ENCODE measurements around the gene TYMS. TPM values are rescaled to one million over a fixed set of nuclear protein-coding genes. Genes with fewer than 3 reads are reported as not detected.

The TYMS gene
- total RNA-seq, 2 experiments from 2014 or later = 90.7 to 196 TPM

GRCh38 chr18:668260-668659 is 10.8 kb downstream of the TYMS start:
- no TSS peak for BruUV-seq (replicated peaks)
- Histone ChIP-seq H2AFZ (ENCODE audit: low read length) (no peak overlapping the region), H3K79me2 (ENCODE audit: insufficient read depth, low read depth, low read length) (peaks cover 20% of the 10 kb centered on the region), H3K4me1 (ENCODE audit: insufficient read depth, low read length, poor library complexity, severe bottlenecking) (no peaks in the 10 kb centered on the region), H4K20me1 (ENCODE audit: insufficient read depth, low read length) (peaks cover 14% of the 10 kb centered on the region), H3K27ac (ENCODE audit: low read depth, low read length, poor library complexity, severe bottlenecking) (no peak overlapping the region), H3K36me3 (ENCODE audit: insufficient read depth, low read length) (peaks cover 69% of the 10 kb centered on the region), H3K4me3 (ENCODE audit: low read depth, low read length, poor library complexity, severe bottlenecking) (no peak overlapping the region), H3K9me2 (ENCODE audit: insufficient read depth, low read length) (no peaks in the 10 kb centered on the region), H3K9me3 (ENCODE audit: low read length) (no peaks in the 10 kb centered on the region), H3K4me2 (ENCODE audit: low read length) (no peak overlapping the region)
- CTCF ChIA-PET (ENCODE audit: unreplicated experiment) = no interaction called here
- TF ChIP-seq EZH2phosphoT487 (IDR thresholded peaks at IDR 0.05; ENCODE audit: borderline replicate concordance, low read depth, low read length) (no peak), CTCF (conservative IDR thresholded peaks at IDR 0.05; ENCODE audit: low read length) (no peak)
- no peak for DNase-seq (ENCODE audit: low spot score)
- intact Hi-C loops (cut with micrococcal nuclease; ENCODE audit: unreplicated experiment) = no loop called here
- POLR2A ChIA-PET = interaction anchor here (1.2 kb wide), 1 partner anchor 9 kb away, joined by 4 read pairs; no protein-coding TSS in a partner anchor

DNA sequence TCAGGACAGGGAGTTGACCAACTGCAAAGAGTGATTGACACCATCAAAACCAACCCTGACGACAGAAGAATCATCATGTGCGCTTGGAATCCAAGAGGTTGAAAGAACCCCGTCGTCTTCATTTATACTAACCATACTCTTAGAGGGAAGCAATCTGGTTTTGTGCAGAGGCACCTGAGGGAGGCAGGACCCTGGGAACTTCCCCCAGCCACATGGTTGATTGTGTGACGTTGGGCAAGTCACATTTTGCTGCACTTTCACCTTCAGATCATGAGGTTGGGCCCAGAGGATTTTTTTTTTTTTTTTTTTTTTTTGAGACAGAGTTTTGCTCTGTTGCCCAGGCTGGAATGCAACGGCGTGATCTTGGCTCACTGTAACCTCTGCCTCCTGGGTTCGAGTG is 11.6 kb downstream of the TYMS start:
- Histone ChIP-seq H3K4me1 (ENCODE audit: insufficient read depth, low read length, poor library complexity, severe bottlenecking) (no peaks in the 10 kb centered on the region), H3K4me2 (ENCODE audit: low read length) (no peak overlapping the region), H3K27ac (ENCODE audit: low read depth, low read length, poor library complexity, severe bottlenecking) (no peak overlapping the region), H3K79me2 (ENCODE audit: insufficient read depth, low read depth, low read length) (peaks cover 20% of the 10 kb centered on the region), H4K20me1 (ENCODE audit: insufficient read depth, low read length) (peaks cover 14% of the 10 kb centered on the region), H3K36me3 (ENCODE audit: insufficient read depth, low read length) (peaks cover 77% of the 10 kb centered on the region), H3K4me3 (ENCODE audit: low read depth, low read length, poor library complexity, severe bottlenecking) (no peak overlapping the region), H3K9me3 (ENCODE audit: low read length) (no peaks in the 10 kb centered on the region), H2AFZ (ENCODE audit: low read length) (no peak overlapping the region), H3K9me2 (ENCODE audit: insufficient read depth, low read length) (no peaks in the 10 kb centered on the region)
- no peak for TF ChIP-seq CTCF (conservative IDR thresholded peaks at IDR 0.05; ENCODE audit: low read length)
- no peak for TF ChIP-seq EZH2phosphoT487 (IDR thresholded peaks at IDR 0.05; ENCODE audit: borderline replicate concordance, low read depth, low read length)
- no peak for DNase-seq (ENCODE audit: low spot score)
- ChIA-PET POLR2A (no interaction called here), CTCF (ENCODE audit: unreplicated experiment) (no interaction called here)
- intact Hi-C loops (cut with micrococcal nuclease; ENCODE audit: unreplicated experiment) = no loop called here
- no TSS peak for BruUV-seq (replicated peaks)

GRCh38 chr18:670522-670921 is 13.1 kb downstream of the TYMS start:
- H3K9me2 ChIP-seq (ENCODE audit: insufficient read depth, low read length) = no peaks in the 10 kb centered on the region
- peaks cover 92% of the 10 kb centered on the region for H3K36me3 ChIP-seq (ENCODE audit: insufficient read depth, low read length)
- no peak overlapping the region for H2AFZ ChIP-seq (ENCODE audit: low read length)
- no peak overlapping the region for H3K4me2 ChIP-seq (ENCODE audit: low read length)
- peaks cover 14% of the 10 kb centered on the region for H4K20me1 ChIP-seq (ENCODE audit: insufficient read depth, low read length)
- H3K79me2 ChIP-seq (ENCODE audit: insufficient read depth, low read depth, low read length) = peaks cover 20% of the 10 kb centered on the region
- TF ChIP-seq EZH2phosphoT487 (IDR thresholded peaks at IDR 0.05; ENCODE audit: borderline replicate concordance, low read depth, low read length) = no peak
- no peak for TF ChIP-seq CTCF (conservative IDR thresholded peaks at IDR 0.05; ENCODE audit: low read length)
- CTCF ChIA-PET (ENCODE audit: unreplicated experiment) = no interaction called here
- no peaks in the 10 kb centered on the region for H3K9me3 ChIP-seq (ENCODE audit: low read length)
- H3K4me3 ChIP-seq (ENCODE audit: low read depth, low read length, poor library complexity, severe bottlenecking) = no peak overlapping the region
- intact Hi-C loops (cut with micrococcal nuclease; ENCODE audit: unreplicated experiment) = no loop called here
- no peak for DNase-seq (ENCODE audit: low spot score)
- POLR2A ChIA-PET = interaction anchor here (0.6 to 1.2 kb wide), 3 partner anchors 12 to 400 kb away, joined by 4 to 5 read pairs (median 5); no protein-coding TSS in a partner anchor
- no TSS peak for BruUV-seq (replicated peaks)
- no peaks in the 10 kb centered on the region for H3K4me1 ChIP-seq (ENCODE audit: insufficient read depth, low read length, poor library complexity, severe bottlenecking)
- no peak overlapping the region for H3K27ac ChIP-seq (ENCODE audit: low read depth, low read length, poor library complexity, severe bottlenecking)

All from OCI-LY7 (cell line).